ENCODE measurements around the gene CFDP1. TPM values are rescaled to one million over a fixed set of nuclear protein-coding genes. Genes with fewer than 3 reads are reported as not detected.

CFDP1 gene
- polyA plus RNA-seq, 2 of the 4 experiments (the other 2 are of a cell fraction), result 70.2 to 72.8 TPM

DNA sequence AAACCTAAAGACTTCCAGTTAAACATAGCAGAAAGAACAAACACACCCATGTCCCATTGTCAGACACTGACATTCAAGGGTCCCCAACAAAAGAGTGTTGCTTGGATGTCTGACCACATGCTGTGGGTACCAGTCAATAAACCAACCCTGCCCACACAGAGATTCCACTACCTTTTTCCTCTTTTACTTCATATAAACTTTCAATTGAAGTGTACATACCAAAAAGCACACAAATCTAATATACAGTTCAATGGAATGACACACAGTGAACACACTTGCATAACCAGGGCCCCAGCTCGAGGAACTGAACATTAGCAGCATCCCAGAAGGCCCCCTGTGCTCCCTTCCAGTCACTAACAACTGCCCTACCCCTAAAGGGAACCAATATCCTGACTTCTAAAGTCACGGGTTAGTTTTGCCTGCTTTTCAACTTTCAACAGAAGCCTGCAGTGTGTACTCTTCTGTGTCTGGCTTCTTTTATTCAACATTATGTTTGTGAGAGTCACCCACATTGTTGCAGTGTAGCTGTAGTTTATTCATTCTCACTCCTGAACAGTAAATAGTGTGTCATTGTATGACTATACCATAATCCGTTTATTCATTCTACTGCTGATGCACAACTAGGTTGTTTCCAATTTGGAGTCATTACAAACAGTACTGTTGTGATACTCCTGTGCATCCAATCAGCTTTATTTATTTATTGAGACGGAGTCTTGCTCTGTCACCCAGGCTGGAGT is 18.0 kb downstream of the CFDP1 start:
- DNase-seq (ENCODE audit: low read depth in 1 of 2, low spot score in 1 of 2), result no peak
- Histone ChIP-seq H3K4me3 (no peak overlapping the region), H3K4me2 (no peak overlapping the region), H3K27ac (no peak overlapping the region), H3K9me3 (no peaks in the 10 kb centered on the region), H3K4me1 (no peaks in the 10 kb centered on the region)
- no peak for FAIRE-seq
- no peak for ATAC-seq
- ChIA-PET CTCF (interaction anchor here (0.5 to 1.4 kb wide), 4 partner anchors 11 to 216 kb away, joined by 3 to 6 read pairs (median 3); no protein-coding TSS in a partner anchor), POLR2A (no interaction called here)
- TF ChIP-seq HDAC2 (IDR thresholded peaks at IDR 0.05) (no peak), KDM5A (IDR thresholded peaks at IDR 0.05) (no peak), CHD2 (IDR thresholded peaks at IDR 0.05; ENCODE audit: low read length, partially characterized antibody) (no peak), SMC3 (IDR thresholded peaks at IDR 0.05) (no peak), BHLHE40 (IDR thresholded peaks at IDR 0.05; ENCODE audit: low read depth, low read length) (no peak), CBX2 (IDR thresholded peaks at IDR 0.05; ENCODE audit: borderline replicate concordance, low read depth) (no peak)
- 70% methylated on average over 4 of the region's 4 CpGs for WGBS (ENCODE audit: missing lambda C conversion rate)

DNA sequence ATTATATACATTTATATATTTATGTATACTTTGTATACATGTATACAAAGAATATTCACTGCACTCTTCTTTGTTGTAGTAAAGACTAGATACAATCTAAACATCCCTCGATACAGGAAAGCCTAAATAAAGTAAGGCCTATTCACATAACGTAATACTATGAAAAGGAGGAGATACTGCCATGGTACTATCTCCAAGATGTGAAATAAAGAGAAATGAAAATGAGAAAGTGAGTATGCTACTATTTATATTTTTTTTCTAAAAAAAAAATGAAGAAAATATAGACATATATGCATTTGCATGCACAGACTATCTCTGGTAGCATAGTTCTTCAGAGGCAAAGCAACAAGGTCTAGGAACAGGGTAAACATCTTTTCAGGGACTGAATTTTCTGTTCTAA is 19.4 kb downstream of the CFDP1 start:
- Histone ChIP-seq H3K9me3 (no peaks in the 10 kb centered on the region), H3K27ac (no peak overlapping the region), H3K4me2 (no peak overlapping the region), H3K4me3 (no peak overlapping the region), H3K4me1 (no peaks in the 10 kb centered on the region)
- DNase-seq (ENCODE audit: low read depth in 1 of 2, low spot score in 1 of 2), result no peak
- ChIA-PET CTCF (no interaction called here), POLR2A (no interaction called here)
- no peak for TF ChIP-seq CBX8 (IDR thresholded peaks at IDR 0.05)
- TF ChIP-seq, protein P1, sequence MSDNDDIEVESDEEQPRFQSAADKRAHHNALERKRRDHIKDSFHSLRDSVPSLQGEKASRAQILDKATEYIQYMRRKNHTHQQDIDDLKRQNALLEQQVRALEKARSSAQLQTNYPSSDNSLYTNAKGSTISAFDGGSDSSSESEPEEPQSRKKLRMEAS (IDR thresholded peaks at IDR 0.05), result no peak
- TF ChIP-seq, protein P2, sequence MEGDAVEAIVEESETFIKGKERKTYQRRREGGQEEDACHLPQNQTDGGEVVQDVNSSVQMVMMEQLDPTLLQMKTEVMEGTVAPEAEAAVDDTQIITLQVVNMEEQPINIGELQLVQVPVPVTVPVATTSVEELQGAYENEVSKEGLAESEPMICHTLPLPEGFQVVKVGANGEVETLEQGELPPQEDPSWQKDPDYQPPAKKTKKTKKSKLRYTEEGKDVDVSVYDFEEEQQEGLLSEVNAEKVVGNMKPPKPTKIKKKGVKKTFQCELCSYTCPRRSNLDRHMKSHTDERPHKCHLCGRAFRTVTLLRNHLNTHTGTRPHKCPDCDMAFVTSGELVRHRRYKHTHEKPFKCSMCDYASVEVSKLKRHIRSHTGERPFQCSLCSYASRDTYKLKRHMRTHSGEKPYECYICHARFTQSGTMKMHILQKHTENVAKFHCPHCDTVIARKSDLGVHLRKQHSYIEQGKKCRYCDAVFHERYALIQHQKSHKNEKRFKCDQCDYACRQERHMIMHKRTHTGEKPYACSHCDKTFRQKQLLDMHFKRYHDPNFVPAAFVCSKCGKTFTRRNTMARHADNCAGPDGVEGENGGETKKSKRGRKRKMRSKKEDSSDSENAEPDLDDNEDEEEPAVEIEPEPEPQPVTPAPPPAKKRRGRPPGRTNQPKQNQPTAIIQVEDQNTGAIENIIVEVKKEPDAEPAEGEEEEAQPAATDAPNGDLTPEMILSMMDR (IDR thresholded peaks at IDR 0.05), result no peak
- no peak for TF ChIP-seq JUNB (IDR thresholded peaks at IDR 0.05)
- TF ChIP-seq HOXB5 (CRISPR knock-in tag; IDR thresholded peaks at IDR 0.05), result no peak
- TF ChIP-seq HEYL (CRISPR knock-in tag; IDR thresholded peaks at IDR 0.05), result no peak
- no peak for TF ChIP-seq KDM1A (IDR thresholded peaks at IDR 0.05; ENCODE audit: low read depth)
- TF ChIP-seq MAFK (IDR thresholded peaks at IDR 0.05; ENCODE audit: partially characterized antibody), result no peak
- TF ChIP-seq SMC3 (IDR thresholded peaks at IDR 0.05), result no peak
- no peak for TF ChIP-seq NR3C1 (IDR thresholded peaks at IDR 0.05)
- TF ChIP-seq HOXA7 (CRISPR knock-in tag; IDR thresholded peaks at IDR 0.05), result no peak
- TF ChIP-seq POLR2AphosphoS2 (conservative IDR thresholded peaks at IDR 0.05; ENCODE audit: low read length), result no peak
- no peak for TF ChIP-seq HDAC2 (IDR thresholded peaks at IDR 0.05)
- no peak for TF ChIP-seq RARB (CRISPR knock-in tag; IDR thresholded peaks at IDR 0.05)
- TF ChIP-seq MAZ (IDR thresholded peaks at IDR 0.05; ENCODE audit: borderline replicate concordance, low read depth, low read length), result no peak
- TF ChIP-seq, protein P3, sequence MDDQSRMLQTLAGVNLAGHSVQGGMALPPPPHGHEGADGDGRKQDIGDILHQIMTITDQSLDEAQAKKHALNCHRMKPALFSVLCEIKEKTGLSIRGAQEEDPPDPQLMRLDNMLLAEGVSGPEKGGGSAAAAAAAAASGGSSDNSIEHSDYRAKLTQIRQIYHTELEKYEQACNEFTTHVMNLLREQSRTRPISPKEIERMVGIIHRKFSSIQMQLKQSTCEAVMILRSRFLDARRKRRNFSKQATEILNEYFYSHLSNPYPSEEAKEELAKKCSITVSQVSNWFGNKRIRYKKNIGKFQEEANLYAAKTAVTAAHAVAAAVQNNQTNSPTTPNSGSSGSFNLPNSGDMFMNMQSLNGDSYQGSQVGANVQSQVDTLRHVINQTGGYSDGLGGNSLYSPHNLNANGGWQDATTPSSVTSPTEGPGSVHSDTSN (IDR thresholded peaks at IDR 0.05), result no peak
- FAIRE-seq, result no peak
- WGBS (ENCODE audit: missing lambda C conversion rate), result 88% methylated on average over 2 of the region's 2 CpGs
- no peak for ATAC-seq

DNA sequence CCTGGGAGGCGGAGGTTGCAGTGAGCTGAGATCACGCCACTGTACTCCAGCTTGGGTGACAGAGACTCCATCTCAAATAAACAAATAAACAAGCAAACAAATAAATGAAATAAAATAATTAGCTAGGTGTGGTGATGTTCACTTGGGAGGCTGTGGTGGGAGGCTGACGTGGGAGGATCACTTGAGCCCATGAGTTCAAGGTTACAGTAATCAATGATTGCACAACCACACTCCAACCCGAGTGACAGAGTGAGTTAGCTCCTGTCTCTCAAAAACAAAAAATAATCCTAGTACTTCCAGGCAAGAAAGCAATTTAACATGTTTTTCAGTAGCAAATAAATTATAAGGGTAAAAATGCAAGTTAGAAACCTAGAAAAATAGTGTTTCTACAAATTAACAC is 26.4 kb downstream of the CFDP1 start:
- no peak for DNase-seq (ENCODE audit: low read depth in 1 of 2, low spot score in 1 of 2)

More for the DNA sequence above, 26.4 kb downstream of the CFDP1 start:
- CTCF ChIA-PET, result interaction anchor here (0.9 to 15.6 kb wide), 4 partner anchors 9 to 207 kb away, joined by 4 to 158 read pairs (median 64); no protein-coding TSS in a partner anchor
- H3K4me1 ChIP-seq, result no peaks in the 10 kb centered on the region
- WGBS (ENCODE audit: missing lambda C conversion rate), result 94% methylated on average over 4 of the region's 4 CpGs
- H3K4me2 ChIP-seq, result no peak overlapping the region
- ATAC-seq (no peak), FAIRE-seq (no peak)
- H3K27ac ChIP-seq, result no peak overlapping the region
- POLR2A ChIA-PET, result no interaction called here
- no peaks in the 10 kb centered on the region for H3K9me3 ChIP-seq
- TF ChIP-seq ZNF302 (CRISPR knock-in tag; IDR thresholded peaks at IDR 0.05), result no peak
- H3K4me3 ChIP-seq, result no peak overlapping the region
